Measurements from ENCODE around the gene ABLIM1.

DNA sequence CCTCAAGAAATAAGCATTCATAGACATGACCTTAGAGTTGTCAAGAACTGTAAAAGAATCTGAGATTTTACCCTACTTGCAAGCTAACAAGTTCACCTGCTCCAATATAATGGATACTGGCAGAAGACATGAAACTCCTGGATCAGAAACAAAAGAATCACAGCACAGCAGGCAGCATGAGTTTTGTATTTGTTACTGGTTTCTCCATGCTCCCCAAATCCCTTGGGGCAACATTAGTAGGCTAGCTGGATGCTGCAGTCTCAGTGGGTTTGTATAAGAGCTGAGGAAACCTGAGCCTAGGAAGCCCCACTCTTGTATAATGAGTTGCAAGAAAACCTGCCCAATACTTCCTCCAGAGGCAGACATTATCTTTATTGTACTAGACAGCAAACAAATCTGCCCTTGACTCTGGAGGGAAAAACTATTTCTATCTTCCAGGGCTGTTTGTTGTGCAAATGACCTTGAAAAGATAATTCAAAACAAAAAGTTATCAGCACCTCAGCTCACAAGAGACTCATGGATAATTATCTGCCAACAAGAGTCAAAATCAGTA is 64.8 kb downstream of the ABLIM1 start:
- TF ChIP-seq FOXK2 (IDR thresholded peaks at IDR 0.05) = no peak
- TF ChIP-seq SUZ12 (IDR thresholded peaks at IDR 0.05) = no peak
- TF ChIP-seq BHLHE40 (IDR thresholded peaks at IDR 0.05; ENCODE audit: borderline replicate concordance) = no peak
- no peak for TF ChIP-seq SP1 (IDR thresholded peaks at IDR 0.05)

All from HEK293T (cell line).